ENCODE data around the gene RNPEPL1. TPM values are rescaled to one million over a fixed set of nuclear protein-coding genes. Genes with fewer than 3 reads are reported as not detected.

The RNPEPL1 gene
- total RNA-seq, 1 experiment from 2014 or later = 88.2 TPM

- BruUV-seq (replicated peaks) = no TSS peak
- Histone ChIP-seq H3K4me3 (ENCODE audit: low read depth in 2 of 2, low read length in 2 of 2) (peak overlapping the region; percentile 24 to 38), H3K9me3 (ENCODE audit: control insufficient read depth, insufficient read depth, low read depth, low read length) (no peaks in the 10 kb centered on the region), H3K36me3 (ENCODE audit: control insufficient read depth, insufficient read depth, low read length) (peaks cover 4% of the 10 kb centered on the region), H3K4me1 (ENCODE audit: control insufficient read depth, insufficient read depth, low read length) (peaks cover 32% of the 10 kb centered on the region), H3K27me3 (ENCODE audit: control insufficient read depth, insufficient read depth, low read length) (no peaks in the 10 kb centered on the region), H3K27ac (ENCODE audit: low read length) (peak overlapping the region; percentile 61)
- ATAC-seq (no peak), DNase-seq (ENCODE audit: low read depth, low spot score) (no peak)
- in situ Hi-C loops (cut with HindIII; ENCODE audit: low pct_unique_long_range_greater_than_20kb, low sequenced_read_pairs) = no loop called here
- TF ChIP-seq CTCF (IDR thresholded peaks at IDR 0.05) (peak; percentile 32), POLR2AphosphoS5 (IDR thresholded peaks at IDR 0.05; ENCODE audit: low read depth, low read length) (no peak)
- POLR2A ChIA-PET = interaction anchor here (0.6 kb wide), 1 partner anchor 29 kb away, joined by 4 read pairs; the partner anchor contains the start of gene CAPN10
- intact Hi-C loops (cut with micrococcal nuclease; ENCODE audit: unreplicated experiment) = loop anchor here (5.0 kb wide), 1 partner anchor 45 kb away; no protein-coding TSS in a partner anchor
- CTCF ChIA-PET = interaction anchor here (0.7 to 1.0 kb wide), 2 partner anchors 43 to 365 kb away, joined by 3 to 4 read pairs; no protein-coding TSS in a partner anchor
These were observed 11.1 kb upstream of the RNPEPL1 start for GRCh38 chr2:240557101-240557751.

GRCh38 chr2:240557808-240558207, 10.5 kb upstream of the RNPEPL1 start, which contains the start of gene ANKMY1:
Gene ANKMY1 (minus strand): TSS chr2:240557988. CDS start chr2:240557335, 653 bp downstream.
- no peaks in the 10 kb centered on the region for H3K27me3 ChIP-seq (ENCODE audit: control insufficient read depth, insufficient read depth, low read length)
- peak within 1 kb of the TSS; percentile 91 for H3K27ac ChIP-seq (ENCODE audit: low read length)
- peaks cover 32% of the 10 kb centered on the region for H3K4me1 ChIP-seq (ENCODE audit: control insufficient read depth, insufficient read depth, low read length)
- no TSS peak for BruUV-seq (replicated peaks)
- peak within 1 kb of the TSS; percentile 24 to 38 for H3K4me3 ChIP-seq (ENCODE audit: low read depth in 2 of 2, low read length in 2 of 2)
- ChIA-PET CTCF (interaction anchor here (0.7 kb wide), 1 partner anchor 366 kb away, joined by 3 read pairs; no protein-coding TSS in a partner anchor), POLR2A (interaction anchor here (0.6 kb wide), 1 partner anchor 29 kb away, joined by 4 read pairs; the partner anchor contains the start of gene CAPN10)
- H3K36me3 ChIP-seq (ENCODE audit: control insufficient read depth, insufficient read depth, low read length) = peaks cover 4% of the 10 kb centered on the region
- intact Hi-C loops (cut with micrococcal nuclease; ENCODE audit: unreplicated experiment) (loop anchor here (5.0 kb wide), 1 partner anchor 46 kb away; no protein-coding TSS in a partner anchor), in situ Hi-C loops (cut with HindIII; ENCODE audit: low pct_unique_long_range_greater_than_20kb, low sequenced_read_pairs) (no loop called here)
- TF ChIP-seq SIN3A (IDR thresholded peaks at IDR 0.05; ENCODE audit: borderline replicate concordance, insufficient read depth, low read depth, low read length) (peak; percentile 98), REST (IDR thresholded peaks at IDR 0.05; ENCODE audit: insufficient read depth in 1 of 2, low read depth in 2 of 2, low read length in 1 of 2) (no peak)
- peak; percentile 73 for ATAC-seq
- no peak for DNase-seq (ENCODE audit: low read depth, low spot score)
- H3K9me3 ChIP-seq (ENCODE audit: control insufficient read depth, insufficient read depth, low read depth, low read length) = no peaks in the 10 kb centered on the region

- ATAC-seq = no peak
- BruUV-seq (replicated peaks) = no TSS peak
- DNase-seq (ENCODE audit: low read depth, low spot score) = no peak
- Histone ChIP-seq H3K9me3 (ENCODE audit: control insufficient read depth, insufficient read depth, low read depth, low read length) (no peaks in the 10 kb centered on the region), H3K27me3 (ENCODE audit: control insufficient read depth, insufficient read depth, low read length) (no peaks in the 10 kb centered on the region), H3K36me3 (ENCODE audit: control insufficient read depth, insufficient read depth, low read length) (peaks cover 4% of the 10 kb centered on the region), H3K27ac (ENCODE audit: low read length) (peak overlapping the region; percentile 91), H3K4me1 (ENCODE audit: control insufficient read depth, insufficient read depth, low read length) (peaks cover 32% of the 10 kb centered on the region), H3K4me3 (ENCODE audit: low read depth in 2 of 2, low read length in 2 of 2) (peak overlapping the region; percentile 24 to 38)
- POLR2A ChIA-PET = interaction anchor here (0.6 kb wide), 1 partner anchor 28 kb away, joined by 4 read pairs; the partner anchor contains the start of gene CAPN10
- CTCF ChIA-PET = interaction anchor here (0.7 kb wide), 1 partner anchor 366 kb away, joined by 3 read pairs; no protein-coding TSS in a partner anchor
- TF ChIP-seq TCF7L2 (IDR thresholded peaks at IDR 0.05; ENCODE audit: low read depth, low read length) (no peak), REST (IDR thresholded peaks at IDR 0.05; ENCODE audit: insufficient read depth in 1 of 2, low read depth in 2 of 2, low read length in 1 of 2) (no peak), SIN3A (IDR thresholded peaks at IDR 0.05; ENCODE audit: borderline replicate concordance, insufficient read depth, low read depth, low read length) (no peak), CTCF (IDR thresholded peaks at IDR 0.05) (no peak), POLR2AphosphoS5 (IDR thresholded peaks at IDR 0.05; ENCODE audit: low read depth, low read length) (no peak)
- in situ Hi-C loops (cut with HindIII; ENCODE audit: low pct_unique_long_range_greater_than_20kb, low sequenced_read_pairs) (no loop called here), intact Hi-C loops (cut with micrococcal nuclease; ENCODE audit: unreplicated experiment) (loop anchor here (5.0 kb wide), 1 partner anchor 46 kb away; no protein-coding TSS in a partner anchor)
These were observed 10.0 kb upstream of the RNPEPL1 start for GRCh38 chr2:240558236-240558761.
